ENCODE results near the gene USP21.
"Not testable (repeated sequence)": the region's sequence is repeated elsewhere in the genome, so short reads cannot be mapped to it uniquely, and the experiment has no call there.

The USP21 gene

GRCh38 chr1:161159087-161159912 lies at the start of gene USP21:
TSS of gene USP21 (plus strand) at chr1:161159500. CDS start at chr1:161160641, 1,141 bp downstream.
- peak; percentile 91 for DNase-seq

- DNase-seq, result no peak
These were observed 48.2 kb upstream of the USP21 start for GRCh38 chr1:161111117-161111516.

GRCh38 chr1:161111527-161111926 lies 47.8 kb upstream of the USP21 start:
- DNase-seq, result no peak

- no peak for DNase-seq
These were observed 45.4 kb upstream of the USP21 start for GRCh38 chr1:161113915-161114314.

- DNase-seq, result no peak
These were observed 44.7 kb upstream of the USP21 start for GRCh38 chr1:161114556-161114955.

GRCh38 chr1:161115132-161115711 lies 44.1 kb upstream of the USP21 start:
- DNase-seq, result peak; percentile 77

GRCh38 chr1:161115961-161116360 lies 43.3 kb upstream of the USP21 start:
- not testable (repeated sequence) for DNase-seq

GRCh38 chr1:161117759-161118581 lies 41.3 kb upstream of the USP21 start, which contains the start of the genes NIT1 and PFDN2:
TSS of gene NIT1 (plus strand) at chr1:161118105. CDS start at chr1:161118177, 72 bp downstream.
TSS of gene PFDN2 (minus strand) at chr1:161118037. CDS start at chr1:161118026, 11 bp downstream.
- DNase-seq, result peak; percentile 87

GRCh38 chr1:161119092-161119903 lies 40.0 kb upstream of the USP21 start:
- DNase-seq, result peak; percentile 83

- no peak for DNase-seq
These were observed 38.2 kb upstream of the USP21 start for GRCh38 chr1:161121042-161121650.

GRCh38 chr1:161121834-161122233 lies 37.5 kb upstream of the USP21 start:
- DNase-seq, result no peak

GRCh38 chr1:161122967-161123366 lies 36.3 kb upstream of the USP21 start:
- DNase-seq, result no peak

- DNase-seq, result no peak
These were observed 31.7 kb upstream of the USP21 start for GRCh38 chr1:161127649-161128048.

- no peak for DNase-seq
These were observed 30.5 kb upstream of the USP21 start for GRCh38 chr1:161128591-161129420.

- no peak for DNase-seq
These were observed 29.0 kb upstream of the USP21 start for GRCh38 chr1:161130266-161130665.

- no peak for DNase-seq
These were observed 27.5 kb upstream of the USP21 start for GRCh38 chr1:161131523-161132409.

- DNase-seq, result peak; percentile 95
These were observed 26.7 kb upstream of the USP21 start, which contains the start of gene DEDD for GRCh38 chr1:161132410-161133219. TSS of gene DEDD (minus strand) at chr1:161132667. CDS start at chr1:161124462, 8,205 bp downstream.

GRCh38 chr1:161133220-161133740 lies 26.0 kb upstream of the USP21 start:
- DNase-seq, result no peak

- no peak for DNase-seq
These were observed 21.4 kb upstream of the USP21 start for GRCh38 chr1:161137881-161138280.

Data from stimulated activated CD4-positive, alpha-beta T cell treated with anti-CD3 and anti-CD28 coated beads, Interleukin-1b, Interleukin-23, amount 100 ng/mL, for 48 hours (primary cell).